SK-N-SH (cell line): ENCODE results near the gene INF2.

Experiments
- CHD2 ChIP-seq: fragments of 150-350 bp; IDR thresholded peaks from 2 replicates; pipeline ENCODE4 v1.6.1; 2018; ENCODE audit warnings: low read length; ENCODE audit not compliant: partially characterized antibody
- CTCF ChIP-seq: fragments of 200-600 bp; sonication (generic); IDR thresholded peaks from 2 replicates; pipeline ENCODE4 v1.6.1; 2017; ENCODE audit warnings: antibody characterized with exemption, mild to moderate bottlenecking, moderate library complexity
- JUND ChIP-seq: IDR thresholded peaks from 2 replicates; pipeline ENCODE4 v1.4.0; 2012
- PBX3 ChIP-seq: IDR thresholded peaks from 2 replicates; pipeline ENCODE4; 2012
- REST ChIP-seq: IDR thresholded peaks from 2 replicates; pipeline ENCODE4 v1.6.1; 2012; ENCODE audit warnings: mild to moderate bottlenecking, low read depth, low read length, moderate library complexity
- TAF1 ChIP-seq: IDR thresholded peaks from 2 replicates; pipeline ENCODE4 v1.6.1; 2012; ENCODE audit warnings: low read depth, mild to moderate bottlenecking, low read length, moderate library complexity, borderline replicate concordance
- TEAD4 ChIP-seq: IDR thresholded peaks from 2 replicates; pipeline ENCODE4 v1.4.0; 2012; ENCODE audit warnings: mild to moderate bottlenecking, borderline replicate concordance; ENCODE audit not compliant: insufficient read depth
- YY1 ChIP-seq: IDR thresholded peaks from 2 replicates; pipeline ENCODE4 v1.4.0; 2012; ENCODE audit warnings: low read depth, mild to moderate bottlenecking

GRCh38 chr14:104655128-104655848 is 34.1 kb upstream of the INF2 start:
- TF ChIP-seq TEAD4 = no peak
- TF ChIP-seq PBX3 = no peak
- no peak for TF ChIP-seq TAF1
- no peak for TF ChIP-seq YY1
- TF ChIP-seq CTCF = no peak
- no peak for TF ChIP-seq CHD2
- no peak for TF ChIP-seq JUND
- TF ChIP-seq REST = no peak
